IMR-90 (cell line): ENCODE data around the gene KDF1. TPM values are rescaled to one million over a fixed set of nuclear protein-coding genes. Genes with fewer than 3 reads are reported as not detected.

Experiments used
- ATAC-seq: fragments of 200-7000 bp; cut with Tn5 transposase; 2 replicates; pipeline ENCODE4 v1.9.1; 2020; ENCODE audit warnings: low read depth, mild to moderate bottlenecking, moderate library complexity
- BruUV-seq: library from RNA; stranded (reverse); fragments of 400-500 nt; replicated peaks from 2 replicates; lab custom pipeline; 2021; lab: Mats Ljungman, UMichigan
- CTCF ChIA-PET: fragments of 300-600 bp; formaldehyde crosslinking; extraction: SDS; loops from one replicate; lab custom pipeline; 2021; ENCODE audit warnings: antibody characterized with exemption; lab: Yijun Ruan, JAX
- POLR2A ChIA-PET: fragments of 300-600 bp; sonication (Branson Sonifier 250); formaldehyde crosslinking; loops from one replicate; lab custom pipeline; 2022; ENCODE audit warnings: antibody characterized with exemption; ENCODE audit not compliant: unreplicated experiment; lab: Charles Lee
- DNase-seq: peaks from one replicate; pipeline ENCODE4 v3.0.0; 2013
- H2AFZ ChIP-seq: replicated peaks from 2 replicates; pipeline ENCODE3; 2013; ENCODE audit warnings: low read length, mild to moderate bottlenecking; ENCODE audit not compliant: poor library complexity
- H2AK5ac ChIP-seq: 2 replicates; pipeline ENCODE4 v1.6.1; 2013; ENCODE audit warnings: low read depth, low read length, inconsistent platforms
- H2AK9ac ChIP-seq: replicated peaks from 2 replicates; pipeline ENCODE3; 2013; ENCODE audit warnings: mild to moderate bottlenecking, low read depth, low read length, moderate library complexity; ENCODE audit not compliant: poor library complexity
- H2BK120ac ChIP-seq: 2 replicates; pipeline ENCODE4 v1.6.1; 2013; ENCODE audit warnings: low read depth, low read length, inconsistent platforms
- H2BK15ac ChIP-seq: 3 replicates; pipeline ENCODE4 v1.6.1; 2013; ENCODE audit warnings: low read depth, low read length, inconsistent platforms
- H2BK20ac ChIP-seq: 2 replicates; pipeline ENCODE4 v1.6.1; 2013; ENCODE audit warnings: low read depth, mild to moderate bottlenecking, inconsistent platforms, low read length, moderate library complexity
- H2BK5ac ChIP-seq: 2 replicates; pipeline ENCODE4 v1.6.1; 2013; ENCODE audit warnings: mild to moderate bottlenecking, low read depth, low read length, inconsistent platforms; ENCODE audit not compliant: poor library complexity, severe bottlenecking
- H3K14ac ChIP-seq: replicated peaks from 2 replicates; pipeline ENCODE4 v1.6.1; 2013; ENCODE audit warnings: low read depth, low read length, inconsistent platforms
- H3K18ac ChIP-seq: 2 replicates; pipeline ENCODE4 v1.6.1; 2013; ENCODE audit warnings: low read depth, low read length, control low read depth
- H3K23ac ChIP-seq: 2 replicates; pipeline ENCODE4 v1.6.1; 2013; ENCODE audit warnings: low read depth, low read length, inconsistent platforms
- H3K27ac ChIP-seq: 2 replicates; pipeline ENCODE4 v1.5.1; 2013; ENCODE audit warnings: mild to moderate bottlenecking, control low read depth, low read length; ENCODE audit not compliant: insufficient read depth
- H3K27me3 ChIP-seq: 2 replicates; pipeline ENCODE4 v1.6.1; 2013; ENCODE audit warnings: low read length; ENCODE audit not compliant: control insufficient read depth, insufficient read depth
- H3K36me3 ChIP-seq: 2 replicates; pipeline ENCODE4 v1.6.1; 2013; ENCODE audit warnings: low read length, mixed read lengths; ENCODE audit not compliant: control insufficient read depth, insufficient read depth
- H3K4ac ChIP-seq: 2 replicates; pipeline ENCODE4 v1.6.1; 2013; ENCODE audit warnings: low read depth, low read length, inconsistent platforms
- H3K4me1 ChIP-seq: 2 replicates; pipeline ENCODE4 v1.6.1; 2013; ENCODE audit warnings: low read length, mixed read lengths; ENCODE audit not compliant: control insufficient read depth, insufficient read depth
- H3K4me2 ChIP-seq: 2 replicates; pipeline ENCODE4 v1.6.1; 2013; ENCODE audit warnings: low read depth, mild to moderate bottlenecking, control low read depth, low read length, moderate library complexity
- H3K4me3 ChIP-seq: 2 replicates; pipeline ENCODE4 v1.5.1; 2013; ENCODE audit warnings: low read depth, mild to moderate bottlenecking, control low read depth, low read length, moderate library complexity; ENCODE audit not compliant: insufficient read depth
- H3K56ac ChIP-seq: 2 replicates; pipeline ENCODE4 v1.6.1; 2013; ENCODE audit warnings: low read length, inconsistent platforms; ENCODE audit not compliant: insufficient read depth; ENCODE audit errors: extremely low read depth
- H3K79me1 ChIP-seq, 2 experiments: 2 replicates each; pipeline ENCODE4 v1.6.1; 2013; ENCODE audit warnings: low read length in 2 of 2, inconsistent platforms in 1 of 2, low read depth in 1 of 2
- H3K9ac ChIP-seq: 2 replicates; pipeline ENCODE4 v1.6.1; 2013; ENCODE audit warnings: low read depth, low read length, control low read depth
- H3K9me1 ChIP-seq: 2 replicates; pipeline ENCODE4 v1.6.1; 2013; ENCODE audit warnings: low read length, inconsistent platforms; ENCODE audit not compliant: insufficient read depth
- H3K9me3 ChIP-seq: 2 replicates; pipeline ENCODE4 v1.6.1; 2013; ENCODE audit warnings: low read length; ENCODE audit not compliant: control insufficient read depth, insufficient read depth
- H4K20me1 ChIP-seq: 2 replicates; pipeline ENCODE4 v1.6.1; 2013; ENCODE audit warnings: low read length, inconsistent platforms; ENCODE audit not compliant: insufficient read depth
- H4K5ac ChIP-seq: 2 replicates; pipeline ENCODE4 v1.6.1; 2013; ENCODE audit warnings: mild to moderate bottlenecking, low read depth, low read length, control low read depth
- H4K8ac ChIP-seq, 2 experiments: 2 replicates each; pipeline ENCODE4 v1.6.1; 2013; ENCODE audit warnings: low read depth in 2 of 2, low read length in 2 of 2, control low read depth in 1 of 2, inconsistent platforms in 1 of 2
- H4K91ac ChIP-seq: 2 replicates; pipeline ENCODE4 v1.6.1; 2013; ENCODE audit warnings: low read depth, low read length, inconsistent platforms; ENCODE audit not compliant: insufficient read depth
- BHLHE40 ChIP-seq: fragments of 150-350 bp; IDR thresholded peaks from 2 replicates; pipeline ENCODE4 v1.6.1; 2016; ENCODE audit warnings: mild to moderate bottlenecking, low read depth, low read length
- CEBPB ChIP-seq: IDR thresholded peaks from 2 replicates; pipeline ENCODE4 v1.6.1; 2012; ENCODE audit warnings: low read depth, low read length, improper control_type of control experiment
- CHD1 ChIP-seq: IDR thresholded peaks from 2 replicates; pipeline ENCODE4 v1.6.1; 2012; ENCODE audit warnings: low read depth, low read length, improper control_type of control experiment
- CTCF ChIP-seq: conservative IDR thresholded peaks from 2 replicates; pipeline ENCODE4 v1.5.1; 2012; ENCODE audit warnings: mild to moderate bottlenecking, low read depth, low read length, improper control_type of control experiment
- FOS ChIP-seq: fragments of 150-350 bp; IDR thresholded peaks from 2 replicates; pipeline ENCODE4 v1.6.1; 2016; ENCODE audit warnings: low read depth, low read length
- MAFK ChIP-seq: IDR thresholded peaks from 2 replicates; pipeline ENCODE4 v1.6.1; 2012; ENCODE audit warnings: low read depth, low read length, improper control_type of control experiment
- MAZ ChIP-seq: IDR thresholded peaks from 2 replicates; pipeline ENCODE4 v1.6.1; 2012; ENCODE audit warnings: low read depth, mild to moderate bottlenecking, low read length, improper control_type of control experiment, moderate library complexity, borderline replicate concordance
- MXI1 ChIP-seq: IDR thresholded peaks from 2 replicates; pipeline ENCODE4 v1.6.1; 2012; ENCODE audit warnings: low read depth, mild to moderate bottlenecking, low read length, moderate library complexity, borderline replicate concordance
- NFE2L2 ChIP-seq: fragments of 150-350 bp; IDR thresholded peaks from 2 replicates; pipeline ENCODE4 v1.6.1; 2016; ENCODE audit warnings: low read depth, mild to moderate bottlenecking, low read length
- POLR2A ChIP-seq: IDR thresholded peaks from 2 replicates; pipeline ENCODE4 v1.6.1; 2012; ENCODE audit warnings: mild to moderate bottlenecking, low read depth, low read length
- RAD21 ChIP-seq: IDR thresholded peaks from 2 replicates; pipeline ENCODE4 v1.6.1; 2012; ENCODE audit warnings: low read length, improper control_type of control experiment
- RCOR1 ChIP-seq: IDR thresholded peaks from 2 replicates; pipeline ENCODE4 v1.6.1; 2012; ENCODE audit warnings: mild to moderate bottlenecking, low read length, improper control_type of control experiment; ENCODE audit not compliant: insufficient replicate concordance
- RFX5 ChIP-seq: IDR thresholded peaks from 2 replicates; pipeline ENCODE4 v1.8.0; 2012; ENCODE audit warnings: low read depth, mild to moderate bottlenecking, low read length, moderate library complexity
- SMC3 ChIP-seq: fragments of 150-350 bp; IDR thresholded peaks from 2 replicates; pipeline ENCODE4 v1.6.1; 2016; ENCODE audit warnings: low read depth, mild to moderate bottlenecking, antibody characterized with exemption, low read length, moderate library complexity
- WGBS, 2 experiments: methylation state at CpG; one replicate each; pipeline versions ENCODE4 v1.1.5 to v1.1.7; 2013; ENCODE audit warnings: missing lambda C conversion rate in 2 of 2; ENCODE audit not compliant: insufficient read length in 1 of 2; ENCODE audit errors: extremely low coverage in 2 of 2; 5-methylcytosine and 5-hydroxymethylcytosine counted together
- dilution Hi-C: fragments of 300-500 bp; cut with HindIII; formaldehyde crosslinking; loops from one replicate; pipeline ENCODE4 v1.14.3; 2018; ENCODE audit warnings: low sequenced_read_pairs; ENCODE audit not compliant: unreplicated experiment
- in situ Hi-C: fragments of 300-500 bp; cut with MboI; formaldehyde crosslinking; loops from 3 replicates; pipeline ENCODE4 v1.14.3; 2019; ENCODE audit warnings: low sequenced_read_pairs, inconsistent platforms, mixed read lengths
- intact Hi-C: fragments of 100-400 bp; cut with micrococcal nuclease; formaldehyde crosslinking; loops from 2 replicates; pipeline ENCODE4 v1.10.0; 2022
- polyA plus RNA-seq, 3 experiments: library from polyadenylated mRNA; depleted of rRNA; stranded (reverse); fragments of >200 nt; gene quantifications; 2 replicates each; pipeline ENCODE4 v1.2.3, GENCODE V29; 2012; ENCODE audit warnings: low replicate concordance in 1 of 3
- total RNA-seq: library from RNA; depleted of rRNA; stranded (reverse); fragments of >200 nt; gene quantifications from 2 replicates; pipeline ENCODE4 v1.2.3, GENCODE V29; 2012
- TF ChIP-seq, protein P1 (sequence below): fragments of 150-350 bp; IDR thresholded peaks from 2 replicates; pipeline ENCODE4 v1.6.1; 2017; ENCODE audit warnings: mild to moderate bottlenecking, antibody characterized with exemption, low read length, low read depth
- TF ChIP-seq, protein P2 (sequence below): fragments of 150-350 bp; IDR thresholded peaks from 2 replicates; pipeline ENCODE4 v1.6.1; 2016; ENCODE audit warnings: low read depth, mild to moderate bottlenecking, low read length, moderate library complexity, borderline replicate concordance

KDF1 gene
- total and polyA plus RNA-seq, 2 of the 4 experiments (the other 2 are of a cell fraction): not detected

GRCh38 chr1:26936823-26937222 lies 23.4 kb downstream of the KDF1 start:
- Histone ChIP-seq H3K18ac (no peak overlapping the region), H2BK20ac (no peak overlapping the region), H3K4me3 (no peak overlapping the region), H3K9ac (no peak overlapping the region), H4K20me1 (no peaks in the 10 kb centered on the region), H3K36me3 (peaks cover 24% of the 10 kb centered on the region), H2BK120ac (no peak overlapping the region), H2AFZ (no peak overlapping the region), H4K91ac (no peak overlapping the region), H3K56ac (no peak overlapping the region), H3K4me1 (peaks cover 7% of the 10 kb centered on the region; the same call in 1 of the 2 replicates), H3K4me2 (no peak overlapping the region), H3K4ac (no peak overlapping the region), H2BK15ac (no peak overlapping the region), H3K27me3 (no peaks in the 10 kb centered on the region), H3K9me3 (no peaks in the 10 kb centered on the region), H4K5ac (no peak overlapping the region), H3K27ac (no peak overlapping the region), H3K23ac (no peak overlapping the region), H2AK9ac (no peak overlapping the region), H3K79me1 (peaks cover 26 to 62% of the 10 kb centered on the region in 2 experiments), H3K14ac (no peak overlapping the region), H3K9me1 (peaks cover 20% of the 10 kb centered on the region), H4K8ac (no peak overlapping the region), H2BK5ac (no peak overlapping the region), H2AK5ac (no peak overlapping the region)
- ChIA-PET POLR2A (no interaction called here), CTCF (no interaction called here)
- DNase-seq: no peak
- no TSS peak for BruUV-seq
- in situ Hi-C loops: no loop called here
- intact Hi-C loops: no loop called here
- dilution Hi-C loops: no loop called here
- no peak for ATAC-seq
- TF ChIP-seq, protein P1, sequence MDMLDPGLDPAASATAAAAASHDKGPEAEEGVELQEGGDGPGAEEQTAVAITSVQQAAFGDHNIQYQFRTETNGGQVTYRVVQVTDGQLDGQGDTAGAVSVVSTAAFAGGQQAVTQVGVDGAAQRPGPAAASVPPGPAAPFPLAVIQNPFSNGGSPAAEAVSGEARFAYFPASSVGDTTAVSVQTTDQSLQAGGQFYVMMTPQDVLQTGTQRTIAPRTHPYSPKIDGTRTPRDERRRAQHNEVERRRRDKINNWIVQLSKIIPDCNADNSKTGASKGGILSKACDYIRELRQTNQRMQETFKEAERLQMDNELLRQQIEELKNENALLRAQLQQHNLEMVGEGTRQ: no peak
- TF ChIP-seq CEBPB: no peak
- no peak for TF ChIP-seq NFE2L2
- TF ChIP-seq CTCF: no peak
- TF ChIP-seq BHLHE40: no peak
- no peak for TF ChIP-seq FOS
- TF ChIP-seq RAD21: no peak
- TF ChIP-seq MXI1: no peak
- TF ChIP-seq RCOR1: no peak
- TF ChIP-seq, protein P2, sequence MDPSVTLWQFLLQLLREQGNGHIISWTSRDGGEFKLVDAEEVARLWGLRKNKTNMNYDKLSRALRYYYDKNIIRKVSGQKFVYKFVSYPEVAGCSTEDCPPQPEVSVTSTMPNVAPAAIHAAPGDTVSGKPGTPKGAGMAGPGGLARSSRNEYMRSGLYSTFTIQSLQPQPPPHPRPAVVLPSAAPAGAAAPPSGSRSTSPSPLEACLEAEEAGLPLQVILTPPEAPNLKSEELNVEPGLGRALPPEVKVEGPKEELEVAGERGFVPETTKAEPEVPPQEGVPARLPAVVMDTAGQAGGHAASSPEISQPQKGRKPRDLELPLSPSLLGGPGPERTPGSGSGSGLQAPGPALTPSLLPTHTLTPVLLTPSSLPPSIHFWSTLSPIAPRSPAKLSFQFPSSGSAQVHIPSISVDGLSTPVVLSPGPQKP: no peak
- TF ChIP-seq CHD1: no peak
- TF ChIP-seq RFX5: no peak
- TF ChIP-seq MAZ: no peak
- no peak for TF ChIP-seq MAFK
- TF ChIP-seq SMC3: no peak
- TF ChIP-seq POLR2A: no peak
- WGBS, 2 experiments: 100% methylated on average over 1 of the region's 6 CpGs; no CpG with 5 or more reads in 1 of the 2 experiments
